H1 (cell line): ENCODE results near the gene DVL1. TPM values are rescaled to one million over a fixed set of nuclear protein-coding genes. Genes with fewer than 3 reads are reported as not detected.

ENCODE experiments used
- CTCF ChIA-PET: fragments of 300-600 bp; sonication (Branson Sonifier 250); formaldehyde crosslinking; loops from one replicate; lab custom pipeline; 2021; ENCODE audit not compliant: partially characterized antibody; lab: Charles Lee
- POLR2A ChIA-PET: fragments of 300-600 bp; sonication (Branson Sonifier 250); formaldehyde crosslinking; loops from one replicate; lab custom pipeline; 2021; ENCODE audit warnings: inconsistent platforms; ENCODE audit not compliant: partially characterized antibody; lab: Charles Lee
- DNase-seq, 2 experiments: peaks; one replicate each; pipeline versions ENCODE4 v3.0.0 to v3.0.0-alpha.2; 2010 to 2022; ENCODE audit warnings: low spot score in 2 of 2, low read depth in 1 of 2, mixed read lengths in 1 of 2
- FAIRE-seq: peaks from 2 replicates; lab custom pipeline; 2011; peaks lifted over from hg19 to GRCh38; lab: Jason Lieb, UNC
- H2AFZ ChIP-seq: 2 replicates; pipeline ENCODE4 v1.8.1; 2012; ENCODE audit warnings: low read length, inconsistent platforms
- H2AK5ac ChIP-seq: 2 replicates; pipeline ENCODE4 v1.6.1; 2013; ENCODE audit warnings: low read depth, low read length
- H2BK120ac ChIP-seq: replicated peaks from 2 replicates; pipeline ENCODE3; 2013; ENCODE audit warnings: low read depth, low read length, inconsistent platforms
- H2BK12ac ChIP-seq: 2 replicates; pipeline ENCODE4 v1.6.1; 2013; ENCODE audit warnings: low read depth, low read length
- H2BK15ac ChIP-seq: 2 replicates; pipeline ENCODE4 v1.6.1; 2013; ENCODE audit warnings: low read length
- H2BK20ac ChIP-seq: 2 replicates; pipeline ENCODE4 v1.6.1; 2013; ENCODE audit warnings: low read length
- H2BK5ac ChIP-seq: 2 replicates; pipeline ENCODE4 v1.6.1; 2013; ENCODE audit warnings: low read depth, low read length
- H3K14ac ChIP-seq: 2 replicates; pipeline ENCODE4 v1.6.1; 2013; ENCODE audit warnings: inconsistent platforms; ENCODE audit not compliant: insufficient read length
- H3K18ac ChIP-seq: 2 replicates; pipeline ENCODE4 v1.6.1; 2013; ENCODE audit warnings: low read length; ENCODE audit errors: extremely low read depth
- H3K23ac ChIP-seq: 2 replicates; pipeline ENCODE4 v1.6.1; 2013; ENCODE audit warnings: inconsistent platforms; ENCODE audit not compliant: insufficient read length
- H3K23me2 ChIP-seq: 2 replicates; pipeline ENCODE4 v1.6.1; 2013; ENCODE audit warnings: low read depth, low read length
- H3K27ac ChIP-seq: 2 replicates; pipeline ENCODE4 v1.6.1; 2011; ENCODE audit warnings: low read depth, low read length, inconsistent platforms
- H3K27me3 ChIP-seq, 4 experiments: replicated peaks in 1 of 4; 1 replicate in 1 of 4; 2 replicates in 3 of 4; pipeline versions ENCODE4 v1.6.1 to v1.8.1; 2011 to 2013; ENCODE audit warnings: low read length in 3 of 4, mild to moderate bottlenecking in 3 of 4, inconsistent platforms in 2 of 4, mixed read lengths in 2 of 4, moderate library complexity in 1 of 4; ENCODE audit not compliant: control insufficient read depth in 3 of 4, insufficient read depth in 3 of 4; ENCODE audit errors: extremely low read depth in 1 of 4
- H3K36me3 ChIP-seq, 4 experiments: 2 replicates each; pipeline versions ENCODE4 v1.6.1 to v1.8.1; 2011 to 2013; ENCODE audit warnings: mild to moderate bottlenecking in 4 of 4, low read length in 3 of 4, moderate library complexity in 2 of 4, control low read depth in 1 of 4, inconsistent platforms in 1 of 4; ENCODE audit not compliant: insufficient read depth in 4 of 4, control insufficient read depth in 2 of 4
- H3K4ac ChIP-seq: replicated peaks from 2 replicates; pipeline ENCODE3; 2013; ENCODE audit warnings: low read length, low read depth, mixed read lengths, inconsistent platforms; ENCODE audit not compliant: insufficient read length
- H3K4me1 ChIP-seq, 4 experiments: replicated peaks in 1 of 4; 1 replicate in 1 of 4; 2 replicates in 3 of 4; pipeline versions ENCODE4 v1.6.1 to v1.8.1; 2011 to 2013; ENCODE audit warnings: low read length in 3 of 4, inconsistent platforms in 2 of 4, mixed read lengths in 1 of 4; ENCODE audit not compliant: insufficient read depth in 4 of 4, control insufficient read depth in 3 of 4
- H3K4me2 ChIP-seq, 2 experiments: 2 replicates each; pipeline versions ENCODE4 v1.6.1 to v1.8.1; 2011 to 2013; ENCODE audit warnings: low read depth in 2 of 2, low read length in 2 of 2, control low read depth in 1 of 2, inconsistent platforms in 1 of 2, mild to moderate bottlenecking in 1 of 2; ENCODE audit not compliant: insufficient read depth in 1 of 2
- H3K4me3 ChIP-seq, 4 experiments: fragments of 200-600, 300-600 bp in 1 of 4; sonication (generic), shearing (Covaris generic), sonication (Bioruptor Twin) in 1 of 4; 2 replicates each; pipeline versions ENCODE4 v1.5.1 to v1.8.1; 2011 to 2016; ENCODE audit warnings: low read length in 4 of 4, low read depth in 3 of 4, control low read depth in 2 of 4, inconsistent platforms in 2 of 4, mild to moderate bottlenecking in 2 of 4, mixed read lengths in 1 of 4, moderate library complexity in 1 of 4; ENCODE audit not compliant: insufficient read depth in 2 of 4; ENCODE audit errors: extremely low read depth in 1 of 4
- H3K56ac ChIP-seq: replicated peaks from 2 replicates; pipeline ENCODE3; 2013; ENCODE audit warnings: low read depth, mild to moderate bottlenecking, mixed read lengths, low read length, inconsistent platforms; ENCODE audit not compliant: insufficient read length
- H3K79me1 ChIP-seq: 2 replicates; pipeline ENCODE4 v1.6.1; 2013; ENCODE audit warnings: low read depth, low read length, control low read depth
- H3K79me2 ChIP-seq, 2 experiments: 2 replicates each; pipeline versions ENCODE4 v1.6.1 to v1.8.1; 2012 to 2013; ENCODE audit warnings: low read length in 2 of 2, mild to moderate bottlenecking in 2 of 2, inconsistent platforms in 1 of 2; ENCODE audit not compliant: insufficient read depth in 2 of 2, control insufficient read depth in 1 of 2
- H3K9ac ChIP-seq, 4 experiments: replicated peaks in 1 of 4; 1 replicate in 1 of 4; 2 replicates in 3 of 4; pipeline versions ENCODE4 v1.6.1 to v1.8.1; 2011 to 2013; ENCODE audit warnings: low read depth in 3 of 4, low read length in 3 of 4, control low read depth in 2 of 4, mild to moderate bottlenecking in 2 of 4, moderate library complexity in 2 of 4, inconsistent platforms in 1 of 4; ENCODE audit errors: extremely low read depth in 1 of 4
- H3K9me3 ChIP-seq, 2 experiments: 2 replicates each; pipeline versions ENCODE4 v1.6.1 to v1.8.1; 2012 to 2013; ENCODE audit warnings: mild to moderate bottlenecking in 2 of 2, moderate library complexity in 2 of 2, control low read depth in 1 of 2, inconsistent platforms in 1 of 2, low read depth in 1 of 2, low read length in 1 of 2, mixed read lengths in 1 of 2; ENCODE audit not compliant: insufficient read depth in 2 of 2
- H4K20me1 ChIP-seq, 2 experiments: replicated peaks in 1 of 2; 2 replicates each; pipeline versions ENCODE3 to v1.8.1; 2011 to 2013; ENCODE audit warnings: inconsistent platforms in 2 of 2, low read length in 2 of 2, mild to moderate bottlenecking in 1 of 2; ENCODE audit not compliant: insufficient read depth in 2 of 2, control insufficient read depth in 1 of 2
- H4K5ac ChIP-seq: 2 replicates; pipeline ENCODE4 v1.6.1; 2013; ENCODE audit warnings: low read length, low read depth, mixed read lengths, inconsistent platforms; ENCODE audit not compliant: insufficient read length
- H4K8ac ChIP-seq: 2 replicates; pipeline ENCODE4 v1.8.0; 2013; ENCODE audit warnings: mild to moderate bottlenecking, moderate library complexity, low read length, inconsistent platforms; ENCODE audit not compliant: insufficient read depth; ENCODE audit errors: extremely low read depth
- H4K91ac ChIP-seq: replicated peaks from 2 replicates; pipeline ENCODE3; 2013; ENCODE audit warnings: low read length, mixed read lengths, inconsistent platforms; ENCODE audit not compliant: insufficient read length
- CREB1 ChIP-seq: IDR thresholded peaks from 2 replicates; pipeline ENCODE4 v1.6.1; 2012; ENCODE audit warnings: inconsistent platforms
- EP300 ChIP-seq, 2 experiments: IDR thresholded peaks; 1 replicate in 1 of 2; 2 replicates in 1 of 2; pipeline ENCODE4 v1.6.1; 2011 to 2012; ENCODE audit warnings: low read depth in 2 of 2, low read length in 2 of 2, mild to moderate bottlenecking in 2 of 2, borderline replicate concordance in 1 of 2, inconsistent platforms in 1 of 2, moderate library complexity in 1 of 2
- EZH2 ChIP-seq: fragments of 200-600 bp; sonication (generic); IDR thresholded peaks from 2 replicates; pipeline ENCODE4 v1.7.1; 2012; ENCODE audit warnings: low read depth, mild to moderate bottlenecking, moderate library complexity, low read length, inconsistent platforms; ENCODE audit not compliant: severe bottlenecking
- GABPA ChIP-seq: IDR thresholded peaks from 2 replicates; pipeline ENCODE4 v1.6.1; 2011; ENCODE audit warnings: mild to moderate bottlenecking, low read length, moderate library complexity, borderline replicate concordance; ENCODE audit not compliant: insufficient read depth
- JUN ChIP-seq: IDR thresholded peaks from 2 replicates; pipeline ENCODE4 v1.6.1; 2011; ENCODE audit warnings: low read depth, mild to moderate bottlenecking, improper control_type of control experiment, low read length
- MAFK ChIP-seq: IDR thresholded peaks from 2 replicates; pipeline ENCODE4 v1.6.1; 2012; ENCODE audit warnings: low read depth, mild to moderate bottlenecking, improper control_type of control experiment, low read length
- NANOG ChIP-seq: IDR thresholded peaks from 2 replicates; pipeline ENCODE4 v1.6.1; 2011; ENCODE audit warnings: low read length, low read depth, mild to moderate bottlenecking, inconsistent platforms; ENCODE audit not compliant: insufficient read depth, poor library complexity, severe bottlenecking
- POLR2A ChIP-seq, 2 experiments: IDR thresholded peaks; 1 replicate in 1 of 2; 2 replicates in 1 of 2; pipeline ENCODE4 v1.6.1; 2011; ENCODE audit warnings: low read depth in 2 of 2, low read length in 2 of 2, mild to moderate bottlenecking in 2 of 2; ENCODE audit errors: control extremely low read depth in 1 of 2
- RBBP5 ChIP-seq: IDR thresholded peaks from 2 replicates; pipeline ENCODE4 v1.7.1; 2012; ENCODE audit warnings: low read depth, mild to moderate bottlenecking, inconsistent platforms, low read length, moderate library complexity, borderline replicate concordance
- SP1 ChIP-seq: IDR thresholded peaks from 2 replicates; pipeline ENCODE4 v1.6.1; 2011; ENCODE audit warnings: low read depth, low read length
- TAF1 ChIP-seq: IDR thresholded peaks from 2 replicates; pipeline ENCODE4 v1.6.1; 2011; ENCODE audit warnings: mild to moderate bottlenecking, low read depth, low read length
- WGBS, 2 experiments: shearing (Covaris generic) in 1 of 2; methylation state at CpG; one replicate each; pipeline versions ENCODE4 v1.1.6 to v1.1.7; 2013 to 2015; ENCODE audit warnings: low lambda C conversion rate in 2 of 2, mixed read lengths in 2 of 2, inconsistent platforms in 1 of 2, low coverage in 1 of 2, missing lambda C conversion rate in 1 of 2; ENCODE audit not compliant: insufficient replicate concordance in 2 of 2, insufficient coverage in 1 of 2, insufficient read length in 1 of 2; ENCODE audit errors: extremely low coverage in 1 of 2, missing lambda C conversion rate in 1 of 2; 5-methylcytosine and 5-hydroxymethylcytosine counted together
- polyA plus RNA-seq, 7 experiments: library from polyadenylated mRNA; depleted of rRNA in 3 of 7; stranded (reverse) in 5 of 7; unstranded in 2 of 7; fragments of >200 nt in 5 of 7; fragments of 200-250 nt in 2 of 7; gene quantifications; 1 replicate in 5 of 7; 2 replicates in 1 of 7; 4 replicates in 1 of 7; pipeline versions ENCODE4 v1.2.1 to v1.2.3, GENCODE V29; 2011 to 2013; ENCODE audit warnings: missing spikeins in 2 of 7, mixed read lengths in 2 of 7
- total RNA-seq: library from RNA; stranded (reverse); fragmentation: NEBNext Ultra II Directional; extraction: Animal tissue kit (Norgen Biotek cat#: 25700); gene quantifications from 2 replicates; pipeline ENCODE4 v1.2.1, GENCODE V29; 2021

The DVL1 gene
- total and polyA plus RNA-seq, 2 of the 8 experiments (the other 6 are each of a cell fraction or from before 2014, with no cell fraction given) = 39.4 to 58.9 TPM

DNA sequence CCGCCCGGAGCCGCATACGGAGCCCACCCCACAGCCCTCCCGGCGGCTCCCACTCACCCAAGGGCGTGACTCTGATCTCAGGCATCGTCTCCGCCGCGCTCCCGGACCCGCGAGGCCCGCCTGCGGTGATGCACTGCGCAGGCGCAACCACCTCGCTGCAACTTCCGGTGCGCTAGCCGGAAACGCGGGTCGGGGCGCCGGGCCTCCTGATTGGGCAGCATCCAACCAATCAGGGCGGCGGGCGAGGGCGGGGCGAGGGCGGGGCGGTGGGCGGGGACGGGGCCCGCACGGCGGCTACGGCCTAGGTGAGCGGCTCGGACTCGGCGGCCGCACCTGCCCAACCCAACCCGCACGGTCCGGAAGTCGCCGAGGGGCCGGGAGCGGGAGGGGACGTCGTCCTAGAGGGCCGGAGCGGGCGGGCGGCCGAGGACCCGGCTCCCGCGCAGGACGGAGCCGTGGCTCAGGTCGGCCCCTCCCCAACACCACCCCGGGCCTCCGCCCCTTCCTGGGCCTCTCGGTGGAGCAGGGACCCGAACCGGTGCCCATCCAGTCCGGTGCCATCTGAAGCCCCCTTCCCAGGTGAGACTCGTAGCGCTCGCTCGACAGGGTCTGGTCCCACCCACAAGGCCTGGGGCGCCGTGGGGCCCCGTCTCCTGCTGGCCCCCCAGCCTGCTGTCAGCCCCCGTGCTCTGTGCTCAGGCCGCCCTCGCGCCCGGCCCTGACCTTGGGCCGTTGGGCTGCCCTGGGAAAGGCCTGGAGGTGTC is 24.5 kb downstream of the DVL1 start, which contains the start of the genes CPTP and INTS11:
TSS of gene CPTP (plus strand) at position 279 of the 764 bp plus-strand sequence. CDS start 2,109 bp downstream, outside the sequence.
TSS of gene INTS11 (minus strand) at position 137 of the 764 bp plus-strand sequence. CDS start at position 85, 52 bp downstream.
- Histone ChIP-seq H3K18ac (no peak within 1 kb of the TSS; the same call in 1 of the 2 replicates), H4K5ac (peak within 1 kb of the TSS; percentile 26), H2BK15ac (no peak within 1 kb of the TSS), H3K27ac (peak within 1 kb of the TSS; percentile 55; the same call in 1 of the 2 replicates), H2BK20ac (no peak within 1 kb of the TSS), H3K56ac (peak within 1 kb of the TSS; percentile 64), H3K23ac (no peak within 1 kb of the TSS), H2AFZ (no peak within 1 kb of the TSS), H3K4ac (peak within 1 kb of the TSS; percentile 69), H3K4me3 (peak within 1 kb of the TSS; percentile 60 to 100 (median 83)), H3K23me2 (peaks cover 7% of the 10 kb centered on the region; the same call in 1 of the 2 replicates), H4K91ac (peak within 1 kb of the TSS; percentile 85), H3K4me2 (peak within 1 kb of the TSS; percentile 69 to 97), H2BK5ac (peak within 1 kb of the TSS; percentile 24; the same call in 1 of the 2 replicates), H4K20me1 (peaks cover 24 to 39% of the 10 kb centered on the region in 2 experiments), H2AK5ac (no peak within 1 kb of the TSS; the same call in 1 of the 2 replicates), H3K79me1 (peaks cover 32% of the 10 kb centered on the region), H3K9me3 (peaks cover 0 to 3% of the 10 kb centered on the region in 2 experiments; a peak in 1 of 4 replicates), H3K36me3 (peaks cover 0 to 9% (median 3%) of the 10 kb centered on the region in 4 experiments; a peak in 3 of 8 replicates), H3K14ac (no peak within 1 kb of the TSS), H2BK12ac (0 out of 2 replicates have a peak within 1 kb of the TSS, but pooled peaks have one; percentile 9), H3K9ac (peak within 1 kb of the TSS; percentile 68 to 93 (median 77); a peak in 6 of 7 replicates), H4K8ac (peak within 1 kb of the TSS; percentile 95), H3K79me2 (peaks cover 12 to 48% of the 10 kb centered on the region in 2 experiments; a peak in 3 of 4 replicates), H2BK120ac (no peak within 1 kb of the TSS), H3K27me3 (no peaks in the 10 kb centered on the region; a peak in 1 of 7 replicates), H3K4me1 (peaks cover 0 to 13% (median 3%) of the 10 kb centered on the region in 4 experiments; a peak in 5 of 7 replicates)
- ChIA-PET CTCF (no interaction called here), POLR2A (interaction anchor here (0.8 to 3.4 kb wide), 11 partner anchors 9 to 291 kb away, joined by 3 to 27 read pairs (median 4); partner anchors contain the start of gene MIB2)
- WGBS, 2 experiments = 5% methylated on average over 34 of the region's 84 CpGs; no CpG with 5 or more reads in 1 of the 2 experiments
- DNase-seq (peak in 1 of 2 experiments; percentile 94), FAIRE-seq (no peak)
- TF ChIP-seq POLR2A (IDR thresholded peaks at IDR 0.05; ENCODE audit: control extremely low read depth in 1 of 2, low read depth in 2 of 2, low read length in 2 of 2) = peak in 1 of 2 experiments; percentile 74; a peak in 2 of 3 replicates
- TF ChIP-seq NANOG = no peak
- 0 out of 2 replicates have a peak, but pooled peaks have one; percentile 52 for TF ChIP-seq RBBP5
- no peak for TF ChIP-seq JUN
- no peak for TF ChIP-seq MAFK
- no peak for TF ChIP-seq EZH2
- no peak for TF ChIP-seq EP300 (IDR thresholded peaks at IDR 0.05; ENCODE audit: borderline replicate concordance in 1 of 2, low read depth in 2 of 2, low read length in 2 of 2)
- peak; percentile 64; the same call in 1 of the 2 replicates for TF ChIP-seq TAF1
- TF ChIP-seq SP1 = no peak
- peak; percentile 87 for TF ChIP-seq GABPA
- TF ChIP-seq CREB1 = no peak
